IMR-90 (cell line): ENCODE measurements around the gene JCAD. TPM values are rescaled to one million over a fixed set of nuclear protein-coding genes. Genes with fewer than 3 reads are reported as not detected.

Experiments
- ATAC-seq: fragments of 200-7000 bp; cut with Tn5 transposase; 2 replicates; pipeline ENCODE4 v1.9.1; 2020; ENCODE audit warnings: low read depth, mild to moderate bottlenecking, moderate library complexity
- BruUV-seq: library from RNA; stranded (reverse); fragments of 400-500 nt; replicated peaks from 2 replicates; lab custom pipeline; 2021; lab: Mats Ljungman, UMichigan
- CTCF ChIA-PET: fragments of 300-600 bp; formaldehyde crosslinking; extraction: SDS; loops from one replicate; lab custom pipeline; 2021; ENCODE audit warnings: antibody characterized with exemption; lab: Yijun Ruan, JAX
- POLR2A ChIA-PET: fragments of 300-600 bp; sonication (Branson Sonifier 250); formaldehyde crosslinking; loops from one replicate; lab custom pipeline; 2022; ENCODE audit warnings: antibody characterized with exemption; ENCODE audit not compliant: unreplicated experiment; lab: Charles Lee
- DNase-seq: peaks from one replicate; pipeline ENCODE4 v3.0.0; 2013
- H2AFZ ChIP-seq: replicated peaks from 2 replicates; pipeline ENCODE3; 2013; ENCODE audit warnings: low read length, mild to moderate bottlenecking; ENCODE audit not compliant: poor library complexity
- H2AK5ac ChIP-seq: 2 replicates; pipeline ENCODE4 v1.6.1; 2013; ENCODE audit warnings: low read depth, low read length, inconsistent platforms
- H2AK9ac ChIP-seq: replicated peaks from 2 replicates; pipeline ENCODE3; 2013; ENCODE audit warnings: mild to moderate bottlenecking, low read depth, low read length, moderate library complexity; ENCODE audit not compliant: poor library complexity
- H2BK120ac ChIP-seq: 2 replicates; pipeline ENCODE4 v1.6.1; 2013; ENCODE audit warnings: low read depth, low read length, inconsistent platforms
- H2BK15ac ChIP-seq: 3 replicates; pipeline ENCODE4 v1.6.1; 2013; ENCODE audit warnings: low read depth, low read length, inconsistent platforms
- H2BK20ac ChIP-seq: 2 replicates; pipeline ENCODE4 v1.6.1; 2013; ENCODE audit warnings: low read depth, mild to moderate bottlenecking, inconsistent platforms, low read length, moderate library complexity
- H2BK5ac ChIP-seq: 2 replicates; pipeline ENCODE4 v1.6.1; 2013; ENCODE audit warnings: mild to moderate bottlenecking, low read depth, low read length, inconsistent platforms; ENCODE audit not compliant: poor library complexity, severe bottlenecking
- H3K14ac ChIP-seq: replicated peaks from 2 replicates; pipeline ENCODE4 v1.6.1; 2013; ENCODE audit warnings: low read depth, low read length, inconsistent platforms
- H3K18ac ChIP-seq: 2 replicates; pipeline ENCODE4 v1.6.1; 2013; ENCODE audit warnings: low read depth, low read length, control low read depth
- H3K23ac ChIP-seq: 2 replicates; pipeline ENCODE4 v1.6.1; 2013; ENCODE audit warnings: low read depth, low read length, inconsistent platforms
- H3K27ac ChIP-seq: 2 replicates; pipeline ENCODE4 v1.5.1; 2013; ENCODE audit warnings: mild to moderate bottlenecking, control low read depth, low read length; ENCODE audit not compliant: insufficient read depth
- H3K27me3 ChIP-seq: 2 replicates; pipeline ENCODE4 v1.6.1; 2013; ENCODE audit warnings: low read length; ENCODE audit not compliant: control insufficient read depth, insufficient read depth
- H3K36me3 ChIP-seq: 2 replicates; pipeline ENCODE4 v1.6.1; 2013; ENCODE audit warnings: low read length, mixed read lengths; ENCODE audit not compliant: control insufficient read depth, insufficient read depth
- H3K4ac ChIP-seq: 2 replicates; pipeline ENCODE4 v1.6.1; 2013; ENCODE audit warnings: low read depth, low read length, inconsistent platforms
- H3K4me1 ChIP-seq: 2 replicates; pipeline ENCODE4 v1.6.1; 2013; ENCODE audit warnings: low read length, mixed read lengths; ENCODE audit not compliant: control insufficient read depth, insufficient read depth
- H3K4me2 ChIP-seq: 2 replicates; pipeline ENCODE4 v1.6.1; 2013; ENCODE audit warnings: low read depth, mild to moderate bottlenecking, control low read depth, low read length, moderate library complexity
- H3K4me3 ChIP-seq: 2 replicates; pipeline ENCODE4 v1.5.1; 2013; ENCODE audit warnings: low read depth, mild to moderate bottlenecking, control low read depth, low read length, moderate library complexity; ENCODE audit not compliant: insufficient read depth
- H3K56ac ChIP-seq: 2 replicates; pipeline ENCODE4 v1.6.1; 2013; ENCODE audit warnings: low read length, inconsistent platforms; ENCODE audit not compliant: insufficient read depth; ENCODE audit errors: extremely low read depth
- H3K79me1 ChIP-seq, 2 experiments: 2 replicates each; pipeline ENCODE4 v1.6.1; 2013; ENCODE audit warnings: low read length in 2 of 2, inconsistent platforms in 1 of 2, low read depth in 1 of 2
- H3K9ac ChIP-seq: 2 replicates; pipeline ENCODE4 v1.6.1; 2013; ENCODE audit warnings: low read depth, low read length, control low read depth
- H3K9me1 ChIP-seq: 2 replicates; pipeline ENCODE4 v1.6.1; 2013; ENCODE audit warnings: low read length, inconsistent platforms; ENCODE audit not compliant: insufficient read depth
- H3K9me3 ChIP-seq: 2 replicates; pipeline ENCODE4 v1.6.1; 2013; ENCODE audit warnings: low read length; ENCODE audit not compliant: control insufficient read depth, insufficient read depth
- H4K20me1 ChIP-seq: 2 replicates; pipeline ENCODE4 v1.6.1; 2013; ENCODE audit warnings: low read length, inconsistent platforms; ENCODE audit not compliant: insufficient read depth
- H4K5ac ChIP-seq: 2 replicates; pipeline ENCODE4 v1.6.1; 2013; ENCODE audit warnings: mild to moderate bottlenecking, low read depth, low read length, control low read depth
- H4K8ac ChIP-seq, 2 experiments: 2 replicates each; pipeline ENCODE4 v1.6.1; 2013; ENCODE audit warnings: low read depth in 2 of 2, low read length in 2 of 2, control low read depth in 1 of 2, inconsistent platforms in 1 of 2
- H4K91ac ChIP-seq: 2 replicates; pipeline ENCODE4 v1.6.1; 2013; ENCODE audit warnings: low read depth, low read length, inconsistent platforms; ENCODE audit not compliant: insufficient read depth
- BHLHE40 ChIP-seq: fragments of 150-350 bp; IDR thresholded peaks from 2 replicates; pipeline ENCODE4 v1.6.1; 2016; ENCODE audit warnings: mild to moderate bottlenecking, low read depth, low read length
- CHD1 ChIP-seq: IDR thresholded peaks from 2 replicates; pipeline ENCODE4 v1.6.1; 2012; ENCODE audit warnings: low read depth, low read length, improper control_type of control experiment
- ELK1 ChIP-seq: fragments of 150-350 bp; IDR thresholded peaks from 2 replicates; pipeline ENCODE4 v1.6.1; 2016; ENCODE audit warnings: low read depth, mild to moderate bottlenecking, low read length, moderate library complexity, borderline replicate concordance
- FOS ChIP-seq: fragments of 150-350 bp; IDR thresholded peaks from 2 replicates; pipeline ENCODE4 v1.6.1; 2016; ENCODE audit warnings: low read depth, low read length
- MAFK ChIP-seq: IDR thresholded peaks from 2 replicates; pipeline ENCODE4 v1.6.1; 2012; ENCODE audit warnings: low read depth, low read length, improper control_type of control experiment
- MAZ ChIP-seq: IDR thresholded peaks from 2 replicates; pipeline ENCODE4 v1.6.1; 2012; ENCODE audit warnings: low read depth, mild to moderate bottlenecking, low read length, improper control_type of control experiment, moderate library complexity, borderline replicate concordance
- MXI1 ChIP-seq: IDR thresholded peaks from 2 replicates; pipeline ENCODE4 v1.6.1; 2012; ENCODE audit warnings: low read depth, mild to moderate bottlenecking, low read length, moderate library complexity, borderline replicate concordance
- NFE2L2 ChIP-seq: fragments of 150-350 bp; IDR thresholded peaks from 2 replicates; pipeline ENCODE4 v1.6.1; 2016; ENCODE audit warnings: low read depth, mild to moderate bottlenecking, low read length
- POLR2A ChIP-seq: IDR thresholded peaks from 2 replicates; pipeline ENCODE4 v1.6.1; 2012; ENCODE audit warnings: mild to moderate bottlenecking, low read depth, low read length
- RAD21 ChIP-seq: IDR thresholded peaks from 2 replicates; pipeline ENCODE4 v1.6.1; 2012; ENCODE audit warnings: low read length, improper control_type of control experiment
- RCOR1 ChIP-seq: IDR thresholded peaks from 2 replicates; pipeline ENCODE4 v1.6.1; 2012; ENCODE audit warnings: mild to moderate bottlenecking, low read length, improper control_type of control experiment; ENCODE audit not compliant: insufficient replicate concordance
- RFX5 ChIP-seq: IDR thresholded peaks from 2 replicates; pipeline ENCODE4 v1.8.0; 2012; ENCODE audit warnings: low read depth, mild to moderate bottlenecking, low read length, moderate library complexity
- WGBS, 2 experiments: methylation state at CpG; one replicate each; pipeline versions ENCODE4 v1.1.5 to v1.1.7; 2013; ENCODE audit warnings: missing lambda C conversion rate in 2 of 2; ENCODE audit not compliant: insufficient read length in 1 of 2; ENCODE audit errors: extremely low coverage in 2 of 2; 5-methylcytosine and 5-hydroxymethylcytosine counted together
- dilution Hi-C: fragments of 300-500 bp; cut with HindIII; formaldehyde crosslinking; loops from one replicate; pipeline ENCODE4 v1.14.3; 2018; ENCODE audit warnings: low sequenced_read_pairs; ENCODE audit not compliant: unreplicated experiment
- in situ Hi-C: fragments of 300-500 bp; cut with MboI; formaldehyde crosslinking; loops from 3 replicates; pipeline ENCODE4 v1.14.3; 2019; ENCODE audit warnings: low sequenced_read_pairs, inconsistent platforms, mixed read lengths
- intact Hi-C: fragments of 100-400 bp; cut with micrococcal nuclease; formaldehyde crosslinking; loops from 2 replicates; pipeline ENCODE4 v1.10.0; 2022
- polyA plus RNA-seq, 3 experiments: library from polyadenylated mRNA; depleted of rRNA; stranded (reverse); fragments of >200 nt; gene quantifications; 2 replicates each; pipeline ENCODE4 v1.2.3, GENCODE V29; 2012; ENCODE audit warnings: low replicate concordance in 1 of 3
- total RNA-seq: library from RNA; depleted of rRNA; stranded (reverse); fragments of >200 nt; gene quantifications from 2 replicates; pipeline ENCODE4 v1.2.3, GENCODE V29; 2012
- TF ChIP-seq, protein P1 (sequence below): conservative IDR thresholded peaks from 2 replicates; pipeline ENCODE4 v1.5.1; 2012; ENCODE audit warnings: mild to moderate bottlenecking, low read depth, low read length, improper control_type of control experiment

Gene JCAD
- total and polyA plus RNA-seq, 2 of the 4 experiments (the other 2 are of a cell fraction): 15.9 to 16.8 TPM

- Histone ChIP-seq H3K23ac (no peak overlapping the region), H2BK5ac (no peak overlapping the region), H3K14ac (no peak overlapping the region), H2BK15ac (0 out of 3 replicates have a peak overlapping the region, but pooled peaks have one; percentile 46), H3K79me1 (no peaks in the 10 kb centered on the region), H3K27ac (no peak overlapping the region), H2AFZ (no peak overlapping the region), H4K20me1 (peaks cover 3% of the 10 kb centered on the region; the same call in 1 of the 2 replicates), H3K4ac (no peak overlapping the region; the same call in 1 of the 2 replicates), H3K4me1 (peaks cover 3% of the 10 kb centered on the region), H3K9me3 (no peaks in the 10 kb centered on the region), H4K5ac (no peak overlapping the region), H4K91ac (no peak overlapping the region), H2AK5ac (peak overlapping the region; percentile 15; the same call in 1 of the 2 replicates), H4K8ac (no peak overlapping the region), H2AK9ac (no peak overlapping the region), H3K4me3 (no peak overlapping the region), H3K18ac (no peak overlapping the region), H3K36me3 (no peaks in the 10 kb centered on the region), H3K9me1 (peaks cover 3% of the 10 kb centered on the region; the same call in 1 of the 2 replicates), H2BK120ac (no peak overlapping the region), H3K9ac (no peak overlapping the region), H3K56ac (no peak overlapping the region), H3K4me2 (no peak overlapping the region), H3K27me3 (peaks cover 1% of the 10 kb centered on the region; the same call in 1 of the 2 replicates), H2BK20ac (no peak overlapping the region)
- intact Hi-C loops (no loop called here), dilution Hi-C loops (no loop called here), in situ Hi-C loops (no loop called here)
- TF ChIP-seq NFE2L2: no peak
- TF ChIP-seq RAD21: no peak
- TF ChIP-seq BHLHE40: no peak
- no peak for TF ChIP-seq MAZ
- no peak for TF ChIP-seq RCOR1
- no peak for TF ChIP-seq MAFK
- no peak for TF ChIP-seq MXI1
- TF ChIP-seq, protein P1, sequence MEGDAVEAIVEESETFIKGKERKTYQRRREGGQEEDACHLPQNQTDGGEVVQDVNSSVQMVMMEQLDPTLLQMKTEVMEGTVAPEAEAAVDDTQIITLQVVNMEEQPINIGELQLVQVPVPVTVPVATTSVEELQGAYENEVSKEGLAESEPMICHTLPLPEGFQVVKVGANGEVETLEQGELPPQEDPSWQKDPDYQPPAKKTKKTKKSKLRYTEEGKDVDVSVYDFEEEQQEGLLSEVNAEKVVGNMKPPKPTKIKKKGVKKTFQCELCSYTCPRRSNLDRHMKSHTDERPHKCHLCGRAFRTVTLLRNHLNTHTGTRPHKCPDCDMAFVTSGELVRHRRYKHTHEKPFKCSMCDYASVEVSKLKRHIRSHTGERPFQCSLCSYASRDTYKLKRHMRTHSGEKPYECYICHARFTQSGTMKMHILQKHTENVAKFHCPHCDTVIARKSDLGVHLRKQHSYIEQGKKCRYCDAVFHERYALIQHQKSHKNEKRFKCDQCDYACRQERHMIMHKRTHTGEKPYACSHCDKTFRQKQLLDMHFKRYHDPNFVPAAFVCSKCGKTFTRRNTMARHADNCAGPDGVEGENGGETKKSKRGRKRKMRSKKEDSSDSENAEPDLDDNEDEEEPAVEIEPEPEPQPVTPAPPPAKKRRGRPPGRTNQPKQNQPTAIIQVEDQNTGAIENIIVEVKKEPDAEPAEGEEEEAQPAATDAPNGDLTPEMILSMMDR: no peak
- no peak for TF ChIP-seq ELK1
- no peak for TF ChIP-seq POLR2A
- no peak for TF ChIP-seq FOS
- no peak for TF ChIP-seq RFX5
- TF ChIP-seq CHD1: no peak
- ATAC-seq: no peak
- 80% methylated on average over 1 of the region's 6 CpGs; no CpG with 5 or more reads in 1 of the 2 experiments for WGBS, 2 experiments
- DNase-seq: no peak
- ChIA-PET POLR2A (no interaction called here), CTCF (interaction anchor here (1.6 kb wide), 1 partner anchor 12 kb away, joined by 3 read pairs; no protein-coding TSS in a partner anchor)
- BruUV-seq: no TSS peak
Measured at GRCh38 chr10:30095631-30096422, 36.4 kb upstream of the JCAD start.
